Eye (tissue), 1 donor: ENCODE measurements around the gene CD300LG.
"Not testable (repeated sequence)": the region's sequence is repeated elsewhere in the genome, so short reads cannot be mapped to it uniquely, and the experiment has no call there.

ENCODE experiments used
- DNase-seq: peaks from one replicate; pipeline ENCODE4 v3.0.0-alpha.2; 2015

Gene CD300LG, protein sequence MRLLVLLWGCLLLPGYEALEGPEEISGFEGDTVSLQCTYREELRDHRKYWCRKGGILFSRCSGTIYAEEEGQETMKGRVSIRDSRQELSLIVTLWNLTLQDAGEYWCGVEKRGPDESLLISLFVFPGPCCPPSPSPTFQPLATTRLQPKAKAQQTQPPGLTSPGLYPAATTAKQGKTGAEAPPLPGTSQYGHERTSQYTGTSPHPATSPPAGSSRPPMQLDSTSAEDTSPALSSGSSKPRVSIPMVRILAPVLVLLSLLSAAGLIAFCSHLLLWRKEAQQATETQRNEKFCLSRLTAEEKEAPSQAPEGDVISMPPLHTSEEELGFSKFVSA

GRCh38 chr17:43846963-43847371 is at the start of gene CD300LG:
Gene CD300LG (plus strand): TSS chr17:43847176. CDS start chr17:43847217, 41 bp downstream.
- DNase-seq: peak; percentile 24

DNA sequence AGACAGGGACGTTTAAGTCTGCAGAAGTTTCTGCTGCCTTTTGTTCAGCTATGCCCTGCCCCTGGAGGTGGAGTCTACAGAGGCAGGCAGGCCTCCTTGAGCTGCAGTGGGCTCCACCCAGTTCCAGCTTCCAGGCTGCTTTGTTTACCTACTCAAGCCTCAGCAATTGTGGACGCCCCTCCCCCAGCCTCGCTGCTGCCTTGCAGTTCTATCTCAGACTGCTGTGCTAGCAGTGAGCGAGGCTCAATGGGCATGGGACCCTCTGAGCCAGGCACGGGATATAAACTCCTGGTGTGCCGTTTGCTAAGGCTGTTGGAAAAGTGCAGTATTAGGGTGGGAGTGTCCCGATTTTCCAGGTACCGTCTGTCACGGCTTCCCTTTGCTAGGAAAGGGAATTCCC is 49.0 kb upstream of the CD300LG start:
- not testable (repeated sequence) for DNase-seq

DNA sequence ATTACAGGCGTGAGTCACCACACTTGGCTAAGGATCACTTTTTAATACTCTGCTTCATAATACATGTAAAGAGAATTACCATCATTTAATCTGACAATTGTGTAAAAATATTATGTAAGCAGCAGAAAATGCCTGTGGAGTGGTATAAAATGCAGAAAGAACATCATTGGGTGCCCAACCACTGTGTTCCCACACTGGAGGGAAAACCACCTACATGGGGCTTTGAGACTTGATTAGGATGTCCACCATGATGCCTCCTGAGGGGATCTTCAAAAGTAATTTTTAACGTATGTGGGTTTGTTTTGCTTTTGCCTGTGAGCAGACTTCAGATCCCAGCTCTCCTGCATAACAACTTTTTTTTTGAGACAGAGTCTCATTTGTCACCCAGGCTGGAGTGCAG is 47.9 kb upstream of the CD300LG start:
- no peak for DNase-seq

DNA sequence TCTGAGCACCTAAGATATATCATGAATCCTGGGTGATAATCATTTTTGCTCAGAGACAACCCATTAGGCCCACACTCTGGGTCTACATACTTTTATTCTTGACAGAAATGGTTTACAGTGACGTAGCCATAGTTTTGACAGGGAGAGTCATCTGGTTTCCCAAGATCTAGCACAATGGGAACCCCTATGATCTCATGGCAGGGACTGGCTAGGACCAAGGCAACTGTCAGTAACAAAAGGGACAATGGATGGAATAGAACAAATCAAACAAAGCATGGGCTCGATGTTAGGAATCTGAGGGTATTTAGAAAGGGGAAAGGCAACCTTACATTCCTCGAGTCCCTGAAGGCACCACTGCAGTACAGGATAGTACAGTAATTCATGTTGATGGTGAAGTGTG is 46.2 kb upstream of the CD300LG start:
- DNase-seq: no peak

GRCh38 chr17:43801844-43802243 is 45.1 kb upstream of the CD300LG start:
- DNase-seq: no peak

GRCh38 chr17:43803758-43804157 is 43.2 kb upstream of the CD300LG start:
- DNase-seq: no peak

- DNase-seq: no peak
Measured at GRCh38 chr17:43805117-43805516, 41.9 kb upstream of the CD300LG start.

DNA sequence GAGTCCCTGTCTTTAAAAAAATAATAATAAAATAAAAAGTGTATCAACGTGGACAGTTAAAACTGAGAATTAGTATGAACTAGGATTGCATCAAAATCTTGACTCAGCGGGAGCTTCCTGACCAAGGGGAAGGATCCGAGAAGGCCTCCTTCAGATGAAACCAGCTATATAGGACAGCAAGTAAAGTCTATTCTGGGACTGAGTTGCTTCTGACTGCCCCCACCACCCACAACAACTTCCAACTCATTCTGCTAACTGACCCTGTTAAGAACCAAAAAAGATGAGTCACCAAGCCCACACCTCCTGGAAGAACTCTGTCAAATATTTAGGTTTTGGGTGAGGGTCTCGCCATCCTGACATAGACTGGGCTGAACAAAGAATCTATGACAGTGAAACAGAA is 38.9 kb upstream of the CD300LG start:
- DNase-seq: no peak

DNA sequence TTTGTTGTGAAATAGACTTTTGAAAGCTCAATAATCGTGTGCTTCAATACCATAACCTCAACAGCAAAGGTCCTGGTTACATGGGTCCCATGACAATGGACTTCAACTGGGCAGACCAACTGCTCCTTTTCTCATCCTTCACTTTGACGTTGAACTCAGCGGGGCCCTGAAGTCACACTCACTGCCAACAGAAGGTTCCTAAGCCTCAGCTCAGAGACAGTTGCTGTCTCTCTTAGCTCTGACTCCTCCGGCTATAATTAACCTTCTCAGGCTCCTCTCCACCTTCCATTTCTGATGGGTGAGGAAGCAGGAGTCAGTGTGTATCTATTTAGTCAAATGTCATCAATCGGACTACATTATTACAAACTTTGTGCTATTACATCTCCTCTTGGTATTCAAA is 37.9 kb upstream of the CD300LG start:
- no peak for DNase-seq

DNA sequence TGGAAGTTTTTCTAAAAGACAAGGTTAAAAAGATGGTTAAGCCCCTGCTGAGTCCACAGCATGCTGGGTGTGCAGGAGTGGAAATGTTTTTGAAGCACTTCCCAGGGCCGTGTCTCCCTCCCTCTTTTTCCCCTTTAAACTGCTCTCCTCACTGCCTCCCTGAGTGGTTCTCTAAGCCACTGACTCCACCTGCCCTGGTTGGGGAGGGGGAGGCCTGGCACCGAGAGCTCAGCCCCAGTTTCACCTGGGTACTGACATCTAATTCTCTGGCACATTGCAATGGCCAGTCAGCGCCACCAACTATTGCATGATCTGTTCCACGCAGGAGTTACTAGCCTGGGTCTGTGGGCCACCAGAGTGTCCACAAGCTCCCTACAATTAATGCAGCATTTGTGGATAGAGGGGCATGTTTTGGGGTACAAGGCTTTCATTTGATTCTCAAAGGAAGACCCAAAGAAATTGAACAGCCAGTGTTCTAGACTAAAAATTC is 36.7 kb upstream of the CD300LG start:
- DNase-seq: no peak

DNA sequence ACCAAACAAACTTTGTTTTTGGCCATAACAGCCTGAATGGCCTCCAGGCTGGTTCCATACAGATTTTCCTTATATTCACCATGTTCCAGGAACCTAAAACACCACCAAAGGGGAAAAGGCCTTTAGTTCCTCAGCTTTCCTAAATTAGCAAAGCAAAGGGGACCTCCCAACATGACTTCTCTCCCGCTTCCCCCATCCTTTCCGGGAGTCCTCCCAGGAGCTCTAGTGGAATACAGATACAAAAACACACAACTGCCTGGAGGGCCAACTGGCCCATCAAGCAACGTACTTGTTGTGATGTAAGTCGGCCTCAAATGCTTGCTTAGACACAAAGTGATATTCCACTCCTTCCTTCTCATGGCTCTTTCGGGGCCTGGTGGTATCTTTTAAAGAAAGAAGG is 36.2 kb upstream of the CD300LG start:
- DNase-seq: no peak

- no peak for DNase-seq
Measured at GRCh38 chr17:43812396-43813265, 34.3 kb upstream of the CD300LG start.

GRCh38 chr17:43813386-43813785 is 33.6 kb upstream of the CD300LG start:
- DNase-seq: no peak

GRCh38 chr17:43814026-43814425 is 33.0 kb upstream of the CD300LG start:
- DNase-seq: no peak

- no peak for DNase-seq
Measured at GRCh38 chr17:43814714-43815113, 32.3 kb upstream of the CD300LG start.

GRCh38 chr17:43816336-43817320 is 30.3 kb upstream of the CD300LG start:
- peak; percentile 29 for DNase-seq

GRCh38 chr17:43817826-43818225 is 29.1 kb upstream of the CD300LG start:
- DNase-seq: no peak

DNA sequence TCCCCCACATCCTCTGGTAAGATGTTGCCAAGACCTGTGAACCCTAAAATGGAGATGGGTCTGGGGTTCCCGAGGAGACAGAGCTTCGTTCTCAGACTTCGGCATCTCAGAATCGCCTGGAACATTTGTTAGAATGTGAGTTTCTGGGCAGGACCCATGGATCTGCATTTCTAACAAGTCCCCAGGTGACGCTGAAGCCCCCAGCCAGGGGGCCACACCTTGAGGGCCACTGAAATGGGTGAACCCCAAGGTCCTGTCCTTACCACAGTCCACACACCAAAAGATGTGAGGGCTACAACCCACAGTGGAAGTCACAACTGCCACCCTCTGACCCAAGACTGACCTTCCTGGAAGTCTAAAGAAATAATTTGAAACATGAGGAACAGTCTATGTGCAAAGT is 28.0 kb upstream of the CD300LG start:
- DNase-seq: no peak

GRCh38 chr17:43820759-43821158 is 26.2 kb upstream of the CD300LG start:
- DNase-seq: no peak

GRCh38 chr17:43822570-43823190 is 24.3 kb upstream of the CD300LG start:
- DNase-seq: no peak

GRCh38 chr17:43823350-43824084 is 23.5 kb upstream of the CD300LG start:
- DNase-seq: no peak

GRCh38 chr17:43825567-43825966 is 21.4 kb upstream of the CD300LG start:
- DNase-seq: no peak
